GM12878 (cell line): ENCODE measurements around the gene FXYD3. TPM values are rescaled to one million over a fixed set of nuclear protein-coding genes. Genes with fewer than 3 reads are reported as not detected.

Experiments used
- ATAC-seq: fragments of 200-7000 bp; cut with Tn5 transposase; 3 replicates; pipeline ENCODE4 v1.9.1; 2020; ENCODE audit warnings: mild to moderate bottlenecking, moderate library complexity
- BruUV-seq: library from RNA; stranded (reverse); fragments of 400-500 nt; replicated peaks from 2 replicates; lab custom pipeline; 2021; lab: Mats Ljungman, UMichigan
- CTCF ChIA-PET: fragments of 300-600 bp; sonication (Branson Sonifier 250); formaldehyde crosslinking; extraction: SDS; loops from one replicate; lab custom pipeline; 2021; ENCODE audit warnings: inconsistent platforms; lab: Yijun Ruan, JAX
- POLR2A ChIA-PET: fragments of 350-600 bp; formaldehyde crosslinking; extraction: SDS; loops from one replicate; lab custom pipeline; 2021; ENCODE audit warnings: inconsistent platforms; lab: Charles Lee
- RAD21 ChIA-PET: fragments of 300-600 bp; sonication (Branson Sonifier 250); formaldehyde crosslinking; loops from one replicate; lab custom pipeline; 2023; ENCODE audit warnings: antibody characterized with exemption; ENCODE audit not compliant: unreplicated experiment; lab: Charles Lee
- SMC1A ChIA-PET: fragments of 300-600 bp; sonication (Branson Sonifier 250); formaldehyde crosslinking; loops from one replicate; lab custom pipeline; 2023; ENCODE audit not compliant: unreplicated experiment, uncharacterized antibody; lab: Charles Lee
- DNase-seq: peaks from one replicate; pipeline ENCODE4 v3.0.0-alpha.2; 2011; ENCODE audit warnings: low read depth, low spot score
- FAIRE-seq: peaks from 3 replicates; lab custom pipeline; 2011; peaks lifted over from hg19 to GRCh38; lab: Jason Lieb, UNC
- H2AFZ ChIP-seq: 2 replicates; pipeline ENCODE4 v1.6.0; 2011; ENCODE audit warnings: low read depth, low read length, control low read depth; ENCODE audit not compliant: control insufficient read depth
- H3K27ac ChIP-seq: 2 replicates; pipeline ENCODE4 v1.5.1; 2011; ENCODE audit warnings: control low read depth; ENCODE audit not compliant: control insufficient read depth, insufficient read depth
- H3K27me3 ChIP-seq, 2 experiments: replicated peaks in 1 of 2; 2 replicates each; pipeline versions ENCODE4 v1.6.0 to v1.6.1; 2011; ENCODE audit warnings: low read length in 1 of 2; ENCODE audit not compliant: control insufficient read depth in 2 of 2, insufficient read depth in 2 of 2
- H3K36me3 ChIP-seq, 2 experiments: 2 replicates each; pipeline ENCODE4 v1.5.1; 2011; ENCODE audit warnings: low read length in 1 of 2; ENCODE audit not compliant: control insufficient read depth in 2 of 2, insufficient read depth in 2 of 2
- H3K4me1 ChIP-seq: 2 replicates; pipeline ENCODE4 v1.6.1; 2011; ENCODE audit warnings: mild to moderate bottlenecking, low read length, moderate library complexity, mixed read lengths; ENCODE audit not compliant: control insufficient read depth, insufficient read depth
- H3K4me2 ChIP-seq: 2 replicates; pipeline ENCODE4 v1.6.0; 2011; ENCODE audit warnings: control low read depth; ENCODE audit not compliant: control insufficient read depth, insufficient read depth
- H3K4me3 ChIP-seq: fragments of 200-600 bp; sonication (generic); 2 replicates; pipeline ENCODE4 v1.5.1; 2016
- H3K79me2 ChIP-seq: 2 replicates; pipeline ENCODE4 v1.6.0; 2011; ENCODE audit warnings: low read length; ENCODE audit not compliant: control insufficient read depth, insufficient read depth
- H3K9ac ChIP-seq: 2 replicates; pipeline ENCODE4 v1.8.0; 2011; ENCODE audit warnings: low read length, control low read depth, mixed read lengths; ENCODE audit not compliant: control insufficient read depth, insufficient read depth
- H3K9me3 ChIP-seq: replicated peaks from 3 replicates; pipeline ENCODE4 v1.5.1; 2011; ENCODE audit warnings: mild to moderate bottlenecking, low read length; ENCODE audit not compliant: control insufficient read depth, insufficient read depth
- H4K20me1 ChIP-seq: 2 replicates; pipeline ENCODE4 v1.6.0; 2011; ENCODE audit not compliant: control insufficient read depth, insufficient read depth
- CBFB ChIP-seq: IDR thresholded peaks from 2 replicates; pipeline ENCODE4 v1.6.1; 2016; ENCODE audit warnings: antibody characterized with exemption, low read depth
- E4F1 ChIP-seq: fragments of 450-650 bp; IDR thresholded peaks from 2 replicates; pipeline ENCODE4 v1.6.1; 2018; ENCODE audit warnings: borderline replicate concordance, mild to moderate bottlenecking; ENCODE audit not compliant: partially characterized antibody
- HDGF ChIP-seq: fragments of 450-650 bp; IDR thresholded peaks from 2 replicates; pipeline ENCODE4 v1.6.1; 2016; ENCODE audit warnings: antibody characterized with exemption
- JUNB ChIP-seq: IDR thresholded peaks from 2 replicates; pipeline ENCODE4 v1.6.1; 2016; ENCODE audit warnings: antibody characterized with exemption, mild to moderate bottlenecking
- MAX ChIP-seq: IDR thresholded peaks from 2 replicates; pipeline ENCODE4 v1.6.1; 2012; ENCODE audit warnings: low read depth, low read length, improper control_type of control experiment
- MTA3 ChIP-seq: IDR thresholded peaks from 2 replicates; pipeline ENCODE4 v1.6.1; 2012; ENCODE audit warnings: low read length, inconsistent platforms, borderline replicate concordance
- PAX5 ChIP-seq: IDR thresholded peaks from 2 replicates; pipeline ENCODE4 v1.6.1; 2011; ENCODE audit warnings: low read depth, low read length, borderline replicate concordance
- SKIL ChIP-seq: fragments of 450-650 bp; IDR thresholded peaks from 2 replicates; pipeline ENCODE4 v1.6.1; 2017; ENCODE audit warnings: mild to moderate bottlenecking, low read depth, inconsistent platforms; ENCODE audit not compliant: poor library complexity, severe bottlenecking
- SMC3 ChIP-seq: IDR thresholded peaks from 2 replicates; pipeline ENCODE4 v1.6.1; 2011; ENCODE audit warnings: low read length, improper control_type of control experiment, borderline replicate concordance
- ZNF687 ChIP-seq: fragments of 450-650 bp; IDR thresholded peaks from 2 replicates; pipeline ENCODE4 v1.6.1; 2017; ENCODE audit warnings: mild to moderate bottlenecking, moderate library complexity
- WGBS: methylation state at CpG from one replicate; pipeline ENCODE4 v1.1.6; 2016; ENCODE audit warnings: low lambda C conversion rate; ENCODE audit not compliant: insufficient replicate concordance, insufficient coverage; ENCODE audit errors: missing lambda C conversion rate; 5-methylcytosine and 5-hydroxymethylcytosine counted together
- in situ Hi-C: fragments of 300-500 bp; cut with MboI; formaldehyde crosslinking; loops from 9 replicates; pipeline ENCODE4 v1.14.3; 2018; ENCODE audit warnings: mixed read lengths
- intact Hi-C: fragments of 100-400 bp; cut with micrococcal nuclease; formaldehyde crosslinking; loops from one replicate; pipeline ENCODE4 v1.14.2; 2022; ENCODE audit not compliant: unreplicated experiment
- polyA plus RNA-seq, 11 experiments: library from polyadenylated mRNA; depleted of rRNA in 4 of 11; unstranded in 6 of 11; stranded (reverse) in 5 of 11; fragments of >200 nt; fragmentation: Nextera tagmentation in 4 of 11; fragmentation: Illumina TruSeq in 1 of 11; extraction: Ambion mirVana in 4 of 11; extraction: Trizol in 1 of 11; gene quantifications; 1 replicate in 1 of 11; 2 replicates in 10 of 11; pipeline versions ENCODE4 v1.2.1 to v1.2.3, GENCODE V29; 2011 to 2016; ENCODE audit warnings: inconsistent platforms in 2 of 11, missing spikeins in 2 of 11, low read depth in 1 of 11
- total RNA-seq, 4 experiments: library from RNA; depleted of rRNA in 3 of 4; stranded (reverse); fragments of >200 nt in 3 of 4; fragmentation: Illumina TruSeq in 1 of 4; extraction: Trizol in 1 of 4; gene quantifications; 2 replicates each; pipeline versions ENCODE4 v1.2.1 to v1.2.3, GENCODE V29; 2013 to 2021

The FXYD3 gene
- total and polyA plus RNA-seq, 10 of the 15 experiments (the other 5 are each of a cell fraction or from before 2014, with no cell fraction given): 0.09 to 0.44 TPM; not detected in 8

- ChIA-PET POLR2A (no interaction called here), SMC1A (interaction anchor here (0.6 kb wide), 1 partner anchor 67 kb away, joined by 5 read pairs; no protein-coding TSS in a partner anchor)
These were observed 41.0 kb upstream of the FXYD3 start for GRCh38 chr19:35074426-35075201.

More at GRCh38 chr19:35074426-35075201, 41.0 kb upstream of the FXYD3 start:
- ChIA-PET CTCF (no interaction called here), RAD21 (no interaction called here)
- no peak overlapping the region for H2AFZ ChIP-seq
- BruUV-seq: no TSS peak
- no peak for FAIRE-seq
- DNase-seq: no peak
- no peak overlapping the region for H3K27ac ChIP-seq
- H3K9me3 ChIP-seq: no peaks in the 10 kb centered on the region; the same call in 2 of the 3 replicates
- H3K27me3 ChIP-seq: peaks cover 0 to 1% of the 10 kb centered on the region in 2 experiments; a peak in 1 of 4 replicates
- H3K4me2 ChIP-seq: no peak overlapping the region
- no peaks in the 10 kb centered on the region for H3K4me1 ChIP-seq
- ATAC-seq: no peak
- WGBS: 20% methylated on average over 17 of the region's 21 CpGs
- TF ChIP-seq MTA3: no peak
- TF ChIP-seq SMC3: no peak
- TF ChIP-seq E4F1: no peak
- TF ChIP-seq CBFB: no peak
- TF ChIP-seq SKIL: no peak
- no peak for TF ChIP-seq PAX5
- no peak for TF ChIP-seq JUNB
- TF ChIP-seq MAX: no peak
- TF ChIP-seq ZNF687: no peak
- TF ChIP-seq HDGF: no peak
- intact Hi-C loops (no loop called here), in situ Hi-C loops (no loop called here)
- no peak overlapping the region for H3K4me3 ChIP-seq
- H3K36me3 ChIP-seq: no peaks in the 10 kb centered on the region
- no peak overlapping the region for H3K9ac ChIP-seq
- no peaks in the 10 kb centered on the region for H4K20me1 ChIP-seq
- H3K79me2 ChIP-seq: no peaks in the 10 kb centered on the region
